ELF-1 (cell line): ENCODE measurements around the gene RNF212.

Experiments used
- DNase-seq: peaks from one replicate; pipeline ENCODE4 v3.0.0-alpha.2; 2016; ENCODE audit warnings: low read depth, low spot score

RNF212 gene

DNA sequence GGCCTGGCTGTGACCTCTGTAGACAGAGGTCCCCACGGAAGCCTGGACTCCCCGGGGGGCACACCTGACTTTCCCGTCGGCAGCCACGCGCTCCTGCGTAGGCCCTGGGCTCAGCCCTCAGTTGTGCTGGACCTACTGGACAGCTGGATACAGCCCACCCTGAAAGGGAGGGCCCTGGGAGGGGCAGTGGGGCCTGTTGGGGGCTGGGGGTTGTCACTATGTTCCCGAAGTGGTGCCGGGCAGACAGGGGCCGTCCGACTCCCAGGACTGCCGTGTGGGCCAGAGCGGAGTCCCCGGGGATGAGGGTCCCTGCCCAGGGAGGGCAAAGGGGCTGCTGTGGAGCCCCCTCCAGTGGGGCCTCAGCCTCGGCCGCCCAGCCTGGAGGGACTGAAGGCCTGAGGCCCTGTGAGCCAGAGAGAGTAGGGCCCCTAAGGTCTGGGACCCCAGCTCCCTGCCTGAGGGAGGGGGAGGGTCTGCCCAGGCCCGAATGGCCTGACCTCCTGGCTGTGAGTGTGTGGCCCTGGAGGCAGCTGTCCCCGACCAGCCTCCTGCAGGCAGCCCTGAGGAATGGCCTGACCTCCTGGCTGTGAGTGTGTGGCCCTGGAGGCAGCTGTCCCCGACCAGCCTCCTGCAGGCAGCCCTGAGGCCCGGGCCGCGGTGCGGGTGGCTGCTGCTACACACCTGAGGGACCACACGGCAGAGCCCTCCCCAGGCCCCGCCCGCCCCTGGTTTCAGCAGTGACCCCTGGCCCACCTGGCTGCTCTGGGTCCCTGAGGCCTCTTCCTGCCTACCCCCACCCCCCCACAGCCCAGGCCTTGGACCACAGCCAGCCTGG lies 76.2 kb downstream of the RNF212 start:
- no peak for DNase-seq

DNA sequence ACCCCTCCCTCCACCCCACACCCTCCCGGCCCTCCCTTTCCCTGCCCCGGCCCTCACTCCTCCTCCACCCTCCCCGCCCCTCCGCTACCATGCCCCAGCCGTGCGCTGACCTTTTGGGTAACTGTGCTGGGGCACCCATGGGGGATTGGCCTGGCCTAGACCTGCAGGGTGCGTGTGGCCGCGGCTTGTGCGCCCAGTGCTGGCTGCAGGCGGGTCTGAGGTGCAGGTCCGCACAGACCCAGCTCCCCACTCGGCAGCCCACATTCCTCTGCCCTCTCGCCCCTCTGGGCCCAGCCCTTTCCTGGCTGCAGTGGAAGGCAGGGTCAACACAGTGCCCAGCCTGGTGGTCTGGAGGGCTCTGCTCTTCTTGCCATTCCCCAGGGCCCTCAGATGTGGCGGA lies 77.3 kb downstream of the RNF212 start:
- no peak for DNase-seq

DNA sequence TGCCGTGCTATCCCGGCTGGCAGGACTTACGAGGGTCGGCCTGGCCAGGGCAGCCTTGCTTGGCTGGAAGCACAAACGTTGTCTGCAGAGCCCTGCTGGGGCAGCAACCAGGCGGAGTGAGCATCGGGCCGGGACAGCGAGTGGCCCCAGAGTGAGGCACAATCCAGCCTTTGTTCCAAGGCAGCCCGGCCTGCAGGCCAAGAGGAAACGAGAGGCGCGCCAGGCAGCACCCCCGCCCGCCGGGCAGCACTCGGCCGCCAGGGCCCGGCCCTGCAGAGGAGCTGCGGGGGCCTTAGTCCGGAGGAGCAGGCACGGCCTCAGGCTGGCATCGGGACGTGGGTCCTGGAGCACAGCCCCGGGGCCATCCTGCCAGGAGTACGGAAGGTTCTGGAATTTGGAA lies 77.9 kb downstream of the RNF212 start:
- no peak for DNase-seq

DNA sequence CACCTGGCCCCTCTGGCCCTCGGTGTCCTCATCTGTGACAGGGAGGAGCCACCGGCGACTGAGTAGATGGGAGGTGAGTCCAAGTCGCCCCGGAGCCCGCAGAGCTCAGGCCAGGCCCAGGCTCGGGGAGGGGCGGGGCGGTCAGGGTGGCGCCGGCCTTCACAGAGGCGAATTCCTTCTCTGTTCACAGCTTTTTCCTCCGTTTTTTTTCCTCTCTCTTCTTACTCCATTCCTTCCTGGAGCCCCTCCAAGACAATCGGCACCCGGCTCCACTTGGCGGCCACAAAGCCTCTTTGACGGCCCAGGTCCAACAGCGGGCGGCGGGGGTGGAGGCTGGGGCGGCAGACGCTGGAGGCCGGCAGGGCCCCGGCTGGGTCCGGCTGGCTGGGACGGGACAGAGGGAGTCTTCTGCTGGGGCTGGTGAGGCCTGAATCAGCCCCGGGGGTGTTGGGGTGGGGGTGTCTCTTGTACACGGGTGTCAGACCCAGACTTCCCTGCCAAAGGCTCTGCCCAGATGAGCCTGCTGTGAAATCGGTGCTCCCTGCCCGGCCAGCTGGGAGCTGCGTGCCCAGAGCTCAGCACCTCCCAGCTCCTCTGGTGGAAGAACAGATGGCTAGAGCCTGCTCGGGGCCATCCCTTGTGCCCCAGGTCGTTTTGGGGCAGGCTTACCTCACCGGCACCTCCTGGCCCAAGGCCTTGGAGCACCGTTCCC lies 79.4 kb downstream of the RNF212 start:
- DNase-seq = no peak

DNA sequence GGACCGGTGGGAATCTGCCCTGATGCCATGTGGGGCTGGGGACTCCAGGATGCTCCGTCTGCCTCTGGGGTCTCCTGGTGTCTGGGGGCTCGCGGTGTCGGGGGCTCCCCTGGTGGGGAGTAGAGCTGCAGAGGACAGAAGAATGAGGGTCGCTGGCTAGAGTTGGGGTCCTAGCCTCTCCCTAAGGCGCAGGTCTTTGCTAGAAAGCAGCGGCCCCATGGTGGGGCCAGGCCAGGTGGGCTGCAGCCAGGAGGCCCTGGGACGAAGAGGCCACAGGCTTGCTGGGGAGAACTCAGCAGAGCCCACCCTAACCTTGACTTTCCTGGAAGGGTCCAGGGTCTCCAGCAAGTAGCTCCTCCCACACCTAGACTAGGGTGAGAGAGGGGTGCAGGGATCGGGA lies 80.5 kb downstream of the RNF212 start:
- DNase-seq = no peak

DNA sequence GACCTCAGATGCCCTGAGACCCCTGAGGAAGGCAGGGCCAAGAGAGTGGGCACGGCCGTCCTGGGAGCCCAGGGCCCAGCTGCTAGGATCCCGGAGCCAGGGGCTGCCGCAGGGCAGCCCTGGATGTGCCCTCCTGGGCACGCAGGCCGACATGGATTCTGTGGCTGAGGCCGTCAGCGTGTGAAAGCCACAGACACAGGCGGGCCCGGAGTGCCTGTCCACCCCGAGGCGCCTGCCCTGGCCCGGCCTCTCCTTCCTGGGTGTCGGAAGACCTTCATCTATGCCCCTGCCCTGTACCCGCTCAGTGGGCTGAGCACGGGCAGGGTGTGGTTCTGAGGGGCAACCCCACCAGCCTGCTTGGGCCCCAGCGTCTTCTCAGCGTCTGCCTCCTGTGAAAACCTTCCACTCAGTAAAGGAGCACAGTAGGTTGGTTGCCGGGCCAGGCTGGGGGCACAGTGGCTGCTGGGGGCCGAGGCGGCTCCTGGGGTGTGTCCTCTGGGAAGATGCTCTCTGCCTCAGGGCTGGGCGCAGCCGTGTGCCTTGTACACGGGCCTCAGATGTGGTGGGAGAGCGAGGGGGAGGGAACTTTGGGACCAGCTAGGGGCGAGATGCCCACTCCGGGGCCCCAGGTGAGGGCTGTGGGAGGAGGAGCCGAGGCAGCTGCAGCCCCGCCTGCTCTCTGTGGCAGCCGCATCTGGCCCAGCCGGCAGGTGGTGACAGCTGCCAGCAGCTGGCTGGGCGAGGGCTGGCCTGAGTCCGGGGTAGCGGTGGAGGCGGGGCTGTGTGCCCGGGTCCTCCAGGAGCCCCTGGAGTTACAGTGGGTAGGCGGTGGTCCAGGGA lies 81.2 kb downstream of the RNF212 start:
- no peak for DNase-seq

DNA sequence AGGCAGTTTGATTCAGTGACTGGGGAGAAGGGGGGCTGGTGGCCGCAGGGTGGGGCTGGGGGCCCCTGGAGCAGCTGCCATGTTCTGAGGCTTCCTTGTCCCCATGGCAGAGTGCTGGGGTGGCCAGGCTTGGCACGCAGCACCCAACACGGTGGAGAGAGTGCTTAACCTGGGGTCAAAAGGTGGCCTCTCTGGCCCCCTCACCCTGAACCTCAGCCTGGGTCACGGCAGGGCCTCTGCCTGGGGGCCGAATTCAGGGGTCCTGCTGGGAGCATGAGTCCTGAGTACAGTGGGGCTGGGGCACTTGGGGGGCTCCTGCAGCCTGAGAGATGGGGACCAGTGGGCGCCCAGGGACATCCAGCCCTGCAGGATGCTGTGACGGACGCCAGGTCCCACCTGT lies 82.0 kb downstream of the RNF212 start:
- no peak for DNase-seq

DNA sequence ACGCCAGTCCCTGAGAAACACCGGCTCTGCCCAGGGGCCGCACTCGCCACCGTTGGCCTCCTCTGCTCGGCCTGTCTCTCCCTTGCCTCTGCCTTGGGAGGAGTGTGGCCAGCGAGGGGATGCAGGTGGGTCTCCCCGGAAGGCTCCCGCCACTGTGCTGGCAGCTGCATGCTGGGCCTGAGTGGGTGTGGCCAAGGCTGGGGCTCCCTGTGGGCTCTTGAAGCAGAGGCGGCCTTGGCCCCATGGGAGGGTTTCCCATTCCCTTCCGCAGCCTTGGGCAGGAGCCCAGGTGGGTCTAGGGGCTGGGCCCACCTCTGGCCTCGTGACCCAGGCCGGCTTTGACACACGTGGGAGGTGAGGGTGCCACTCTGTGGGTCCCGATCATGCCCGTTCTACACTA lies 82.8 kb downstream of the RNF212 start:
- no peak for DNase-seq

DNA sequence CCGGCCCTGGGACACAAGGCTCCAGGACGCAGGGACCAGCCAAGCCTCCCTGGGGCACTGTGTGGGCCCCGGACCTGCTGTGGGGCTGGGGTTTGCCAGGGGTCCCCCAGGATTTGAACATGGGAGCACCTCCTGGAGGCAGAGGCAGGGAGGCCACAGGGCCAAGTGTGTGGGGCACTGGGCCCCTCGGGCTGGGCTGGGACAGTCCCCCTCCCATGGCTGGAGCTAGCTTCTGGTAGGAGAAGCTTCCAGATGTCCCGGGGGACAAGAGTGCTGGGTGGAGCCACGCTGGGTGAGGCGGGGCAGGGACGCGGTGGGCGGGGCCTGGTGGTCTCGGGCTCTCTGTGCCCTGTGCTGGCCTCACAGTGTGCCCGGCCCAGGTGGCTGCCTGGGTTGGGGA lies 83.3 kb downstream of the RNF212 start:
- DNase-seq = no peak

DNA sequence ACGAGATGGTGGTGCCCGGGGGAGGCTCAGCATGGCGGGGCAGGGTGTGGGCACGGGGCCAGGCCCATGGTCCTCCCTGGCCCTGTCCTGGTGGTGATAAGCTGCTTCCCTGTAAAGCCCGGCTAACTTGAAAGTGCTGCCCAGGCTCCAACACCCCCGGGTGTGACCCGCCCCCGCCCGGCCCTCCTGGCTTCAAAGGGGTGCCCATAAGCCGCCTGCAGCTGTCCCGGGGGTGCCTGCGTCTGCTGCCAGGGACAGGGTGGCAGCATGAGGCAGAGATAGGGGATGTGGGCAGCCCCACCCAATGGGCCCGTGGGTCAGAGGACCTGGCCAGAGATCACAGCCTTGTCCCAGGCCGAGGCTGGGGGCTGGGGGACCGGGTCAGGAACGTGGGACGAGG lies 83.8 kb downstream of the RNF212 start:
- DNase-seq = no peak

DNA sequence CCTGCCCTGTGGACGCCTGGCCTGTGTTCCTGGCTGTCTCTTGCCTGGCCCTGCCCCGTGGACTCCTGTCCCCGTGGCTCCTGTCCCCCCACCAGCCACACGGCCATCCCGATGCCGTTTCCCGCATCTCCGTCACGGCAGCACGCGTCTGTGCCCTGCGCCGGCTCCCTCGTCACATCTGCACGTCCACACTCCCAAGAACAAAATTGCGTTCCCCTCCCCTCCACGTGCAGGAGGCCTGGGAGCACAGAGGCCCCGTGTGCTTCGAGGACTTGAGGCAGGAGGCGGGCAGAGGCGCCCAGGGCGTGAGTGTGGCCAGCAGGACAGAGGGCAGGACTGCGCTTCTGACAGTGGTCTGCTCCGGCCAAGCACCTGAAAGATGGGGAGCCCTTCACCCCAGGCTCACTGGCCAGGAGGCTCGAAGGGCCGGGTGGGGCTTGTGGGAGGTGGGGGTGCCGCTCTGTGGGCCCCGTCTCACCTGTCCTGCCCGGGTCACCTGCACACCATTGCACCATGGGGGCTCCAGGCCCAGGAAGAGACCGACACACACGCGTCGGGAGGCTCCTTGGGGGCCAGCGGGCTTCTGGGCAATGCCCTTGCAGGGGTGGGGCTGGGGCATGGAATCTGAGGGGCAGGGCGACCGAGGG lies 84.7 kb downstream of the RNF212 start:
- no peak for DNase-seq

DNA sequence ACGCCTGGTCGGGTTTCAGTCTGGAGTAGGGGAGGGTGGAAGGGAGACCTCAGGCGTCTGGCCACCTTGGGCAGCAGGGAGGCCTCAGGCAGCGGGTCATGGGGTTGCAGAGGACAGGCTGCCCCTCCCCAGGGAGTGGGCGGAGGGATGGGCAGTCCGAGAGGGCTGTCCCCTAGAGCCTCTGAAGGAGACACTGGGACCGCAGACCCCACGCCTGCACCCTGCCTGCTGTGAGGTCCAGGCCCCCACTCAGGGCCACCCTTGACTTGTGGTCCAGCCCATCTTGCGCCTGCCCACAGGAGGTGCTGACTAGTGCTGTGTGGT lies 85.5 kb downstream of the RNF212 start:
- DNase-seq = no peak

DNA sequence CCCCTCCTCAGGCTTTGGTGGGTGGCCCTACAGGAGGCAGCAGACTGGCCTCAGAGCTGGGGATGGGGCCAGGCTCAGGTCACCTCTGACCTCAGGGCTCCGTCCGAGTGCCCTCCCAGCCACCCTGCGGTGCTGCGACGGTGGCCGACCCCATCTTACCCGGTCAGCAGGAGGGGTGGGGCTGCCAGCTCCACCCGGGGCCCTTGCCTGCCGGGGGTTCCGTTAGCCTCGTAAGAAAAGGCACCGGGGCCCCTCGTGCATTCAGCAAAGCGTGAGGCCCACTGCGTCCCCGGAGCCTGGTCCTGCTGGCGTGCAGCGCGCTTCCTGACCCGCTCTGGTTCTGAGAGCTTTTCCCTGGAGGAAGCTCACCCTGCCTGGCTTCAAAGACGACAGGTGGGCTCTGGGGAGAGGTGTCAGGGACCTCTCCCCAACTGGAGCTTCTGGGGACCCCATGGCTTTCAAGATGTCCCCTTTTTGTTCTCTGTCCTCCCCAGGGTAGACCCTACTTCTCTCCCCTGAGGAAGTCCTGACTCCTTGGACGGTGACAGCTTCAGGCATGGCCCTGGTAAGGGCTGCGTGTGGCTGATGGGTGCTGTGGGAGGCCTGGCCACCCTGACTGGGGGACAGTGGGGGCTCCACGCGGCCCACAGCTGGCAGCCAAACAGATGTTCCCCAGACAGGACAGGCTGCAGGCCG lies 86.0 kb downstream of the RNF212 start:
- DNase-seq = no peak

DNA sequence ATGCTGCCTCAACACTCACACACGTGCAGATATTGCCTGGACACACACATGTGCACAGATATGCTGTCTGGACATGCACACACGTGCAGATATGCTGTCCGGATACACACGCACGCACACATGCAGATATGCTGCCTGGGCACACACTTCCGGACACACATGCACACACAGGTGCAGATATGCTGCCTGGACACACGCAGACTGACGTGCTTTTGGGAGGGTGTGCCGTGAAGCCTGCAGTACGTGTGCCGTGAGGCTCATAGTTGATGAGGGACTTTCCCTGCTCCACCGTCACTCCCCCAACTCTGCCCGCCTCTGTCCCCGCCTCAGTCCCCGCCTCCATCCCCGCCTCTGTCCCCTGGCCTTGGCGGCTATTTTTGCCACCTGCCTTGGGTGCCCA lies 87.2 kb downstream of the RNF212 start:
- DNase-seq = no peak

DNA sequence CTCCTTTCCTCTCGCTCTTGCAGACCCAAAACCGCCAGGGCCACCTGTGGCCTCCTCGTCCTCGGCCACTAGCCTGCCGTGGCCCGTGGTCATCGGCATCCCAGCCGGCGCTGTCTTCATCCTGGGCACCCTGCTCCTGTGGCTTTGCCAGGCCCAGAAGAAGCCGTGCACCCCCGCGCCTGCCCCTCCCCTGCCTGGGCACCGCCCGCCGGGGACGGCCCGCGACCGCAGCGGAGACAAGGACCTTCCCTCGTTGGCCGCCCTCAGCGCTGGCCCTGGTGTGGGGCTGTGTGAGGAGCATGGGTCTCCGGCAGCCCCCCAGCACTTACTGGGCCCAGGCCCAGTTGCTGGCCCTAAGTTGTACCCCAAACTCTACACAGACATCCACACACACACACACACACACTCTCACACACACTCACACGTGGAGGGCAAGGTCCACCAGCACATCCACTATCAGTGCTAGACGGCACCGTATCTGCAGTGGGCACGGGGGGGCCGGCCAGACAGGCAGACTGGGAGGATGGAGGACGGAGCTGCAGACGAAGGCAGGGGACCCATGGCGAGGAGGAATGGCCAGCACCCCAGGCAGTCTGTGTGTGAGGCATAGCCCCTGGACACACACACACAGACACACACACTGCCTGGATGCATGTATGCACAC lies 88.3 kb downstream of the RNF212 start:
- no peak for DNase-seq

DNA sequence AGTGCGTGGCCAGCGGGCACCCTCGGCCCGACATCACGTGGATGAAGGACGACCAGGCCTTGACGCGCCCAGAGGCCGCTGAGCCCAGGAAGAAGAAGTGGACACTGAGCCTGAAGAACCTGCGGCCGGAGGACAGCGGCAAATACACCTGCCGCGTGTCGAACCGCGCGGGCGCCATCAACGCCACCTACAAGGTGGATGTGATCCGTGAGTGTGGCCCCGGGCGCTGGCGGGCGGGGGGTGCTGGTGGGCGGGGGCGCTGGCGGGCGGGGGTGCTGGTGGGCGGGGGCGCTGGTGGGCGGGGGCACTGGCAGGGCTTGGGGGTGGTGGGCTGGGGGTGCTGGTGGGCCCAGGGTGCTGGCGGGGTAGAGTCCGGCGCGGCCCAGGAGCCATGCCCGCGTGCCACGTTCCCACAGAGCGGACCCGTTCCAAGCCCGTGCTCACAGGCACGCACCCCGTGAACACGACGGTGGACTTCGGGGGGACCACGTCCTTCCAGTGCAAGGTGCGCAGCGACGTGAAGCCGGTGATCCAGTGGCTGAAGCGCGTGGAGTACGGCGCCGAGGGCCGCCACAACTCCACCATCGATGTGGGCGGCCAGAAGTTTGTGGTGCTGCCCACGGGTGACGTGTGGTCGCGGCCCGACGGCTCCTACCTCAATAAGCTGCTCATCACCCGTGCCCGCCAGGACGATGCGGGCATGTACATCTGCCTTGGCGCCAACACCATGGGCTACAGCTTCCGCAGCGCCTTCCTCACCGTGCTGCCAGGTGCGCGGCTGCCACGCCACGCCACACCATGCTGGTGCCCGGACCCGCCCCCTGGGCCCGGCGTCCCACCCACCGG lies 89.2 kb downstream of the RNF212 start:
- no peak for DNase-seq

DNA sequence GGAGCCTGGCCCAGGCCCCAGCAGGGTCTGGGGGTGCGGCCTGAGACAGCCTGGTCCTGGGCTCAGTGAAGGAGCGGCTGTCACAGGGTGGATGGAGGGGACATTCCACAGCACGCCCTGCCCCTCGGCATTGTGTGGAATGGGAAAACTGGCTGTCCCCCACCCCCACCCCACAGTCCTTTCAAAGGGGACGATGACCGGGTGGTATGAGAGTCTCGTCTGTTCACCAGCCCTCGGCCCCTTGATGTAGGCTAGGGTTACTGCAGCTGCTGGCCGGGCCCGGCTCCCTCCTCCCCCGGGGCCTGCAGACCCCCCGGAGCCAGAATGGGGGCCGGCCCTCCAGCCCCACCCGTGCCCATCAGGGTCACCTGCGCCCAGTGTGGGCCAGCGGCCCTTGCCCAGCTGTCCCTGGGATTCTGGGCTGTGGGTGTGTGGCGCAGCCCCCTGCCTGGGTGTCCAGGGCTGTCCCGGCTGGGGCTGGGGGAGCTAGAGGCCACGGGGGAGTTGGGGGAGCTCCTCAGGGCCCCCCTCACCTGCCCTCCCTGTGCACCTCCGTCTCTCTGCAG lies 90.2 kb downstream of the RNF212 start:
- no peak for DNase-seq

DNA sequence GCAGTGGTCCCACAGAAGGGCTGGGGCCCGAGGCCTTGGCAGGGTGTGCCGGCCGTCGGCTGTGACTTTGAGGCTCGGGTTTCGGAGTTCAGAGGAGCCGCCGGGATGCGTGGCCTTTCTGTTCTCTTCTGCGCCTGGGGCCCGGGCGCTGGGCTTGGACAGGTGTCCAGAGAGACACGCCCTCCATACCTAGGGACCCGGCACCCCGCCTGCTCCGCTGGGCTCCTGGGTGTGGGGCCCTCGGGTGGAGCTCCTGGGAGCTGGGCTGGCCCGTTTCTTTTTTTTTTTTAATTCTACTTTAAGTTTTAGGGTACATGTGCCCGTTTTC lies 90.7 kb downstream of the RNF212 start:
- DNase-seq = no peak

DNA sequence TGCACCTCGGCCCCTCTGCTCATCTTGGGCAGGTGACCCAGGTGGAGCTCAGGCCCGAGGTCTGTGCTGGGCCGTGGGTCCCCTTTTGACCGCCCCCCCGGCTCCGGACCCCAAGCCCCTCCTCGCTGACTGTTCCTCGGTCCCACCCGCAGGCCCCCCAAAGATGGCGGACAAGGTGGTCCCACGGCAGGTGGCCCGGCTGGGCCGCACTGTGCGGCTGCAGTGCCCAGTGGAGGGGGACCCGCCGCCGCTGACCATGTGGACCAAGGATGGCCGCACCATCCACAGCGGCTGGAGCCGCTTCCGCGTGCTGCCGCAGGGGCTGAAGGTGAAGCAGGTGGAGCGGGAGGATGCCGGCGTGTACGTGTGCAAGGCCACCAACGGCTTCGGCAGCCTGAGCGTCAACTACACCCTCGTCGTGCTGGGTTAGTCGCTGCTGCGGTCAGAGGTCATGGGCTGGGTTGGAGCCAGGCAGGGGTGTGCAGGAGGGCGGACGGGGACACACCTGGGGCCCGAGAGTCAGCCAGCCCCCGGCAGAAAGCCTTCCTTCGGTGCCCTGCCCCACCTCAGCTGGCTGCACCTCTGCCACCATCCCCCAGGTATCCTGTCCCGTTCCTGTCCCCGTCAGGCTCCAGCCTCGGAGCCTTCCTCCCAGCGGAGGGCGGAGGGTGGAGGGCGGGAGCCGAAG lies 91.2 kb downstream of the RNF212 start:
- DNase-seq = no peak
